GM12878 (cell line): ENCODE results near the gene CARS2.

Experiments
- BMI1 ChIP-seq: fragments of 450-650 bp; IDR thresholded peaks from 2 replicates; pipeline ENCODE4 v1.6.1; 2016; ENCODE audit warnings: mild to moderate bottlenecking, moderate library complexity, borderline replicate concordance
- EED ChIP-seq: sonication (generic); IDR thresholded peaks from 2 replicates; pipeline ENCODE4 v1.6.1; 2016; ENCODE audit warnings: antibody characterized with exemption, low read depth

DNA sequence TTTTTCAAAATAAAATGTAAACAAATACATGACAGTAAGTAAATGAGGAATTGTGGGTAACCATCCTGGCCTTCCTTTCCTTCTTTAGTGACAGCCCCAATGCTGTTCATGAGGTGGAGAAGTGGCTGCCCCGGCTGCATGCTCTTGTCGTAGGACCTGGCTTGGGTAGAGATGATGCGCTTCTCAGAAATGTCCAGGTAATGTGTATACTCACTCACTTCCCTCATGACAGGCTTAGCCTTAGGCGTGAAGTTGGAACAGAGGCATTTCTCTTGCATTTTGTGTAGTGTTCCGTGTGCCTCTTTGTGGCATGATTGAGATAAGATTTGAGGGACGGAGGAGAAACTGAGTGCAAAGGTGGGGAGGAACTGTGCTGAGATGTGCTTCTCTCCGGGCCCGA lies 78.6 kb downstream of the CARS2 start:
- TF ChIP-seq EED (no peak), BMI1 (no peak)
